ENCODE data around the gene MRPL44. TPM values are rescaled to one million over a fixed set of nuclear protein-coding genes. Genes with fewer than 3 reads are reported as not detected.

Gene MRPL44
- total and polyA plus RNA-seq, 2 of the 8 experiments (the other 6 are each of a cell fraction or from before 2014, with no cell fraction given): 32.0 to 53.2 TPM

- TF ChIP-seq PHF8 (conservative IDR thresholded peaks at IDR 0.05; ENCODE audit: low read depth, low read length): no peak
- no peak for TF ChIP-seq CHD7 (IDR thresholded peaks at IDR 0.05; ENCODE audit: insufficient replicate concordance, low read length)
- TF ChIP-seq MAFK (IDR thresholded peaks at IDR 0.05; ENCODE audit: low read depth, low read length): no peak
- no peak for TF ChIP-seq SAP30 (IDR thresholded peaks at IDR 0.05; ENCODE audit: insufficient read depth, insufficient replicate concordance, low read length)
- TF ChIP-seq NANOG (IDR thresholded peaks at IDR 0.05; ENCODE audit: insufficient read depth, low read depth, low read length, poor library complexity, severe bottlenecking): no peak
- no peak for TF ChIP-seq CTBP2 (IDR thresholded peaks at IDR 0.05; ENCODE audit: borderline replicate concordance, insufficient read depth, insufficient read length, low read length)
These were observed 7.9 kb upstream of the MRPL44 start (continued) for GRCh38 chr2:223949241-223949840.

All from H1 (cell line).